Measurements from ENCODE around the gene LYST. TPM values are rescaled to one million over a fixed set of nuclear protein-coding genes. Genes with fewer than 3 reads are reported as not detected.
"Not testable (repeated sequence)": the region's sequence is repeated elsewhere in the genome, so short reads cannot be mapped to it uniquely, and the experiment has no call there.

Gene LYST
- total RNA-seq, 1 experiment from 2014 or later, result 10.9 TPM

DNA sequence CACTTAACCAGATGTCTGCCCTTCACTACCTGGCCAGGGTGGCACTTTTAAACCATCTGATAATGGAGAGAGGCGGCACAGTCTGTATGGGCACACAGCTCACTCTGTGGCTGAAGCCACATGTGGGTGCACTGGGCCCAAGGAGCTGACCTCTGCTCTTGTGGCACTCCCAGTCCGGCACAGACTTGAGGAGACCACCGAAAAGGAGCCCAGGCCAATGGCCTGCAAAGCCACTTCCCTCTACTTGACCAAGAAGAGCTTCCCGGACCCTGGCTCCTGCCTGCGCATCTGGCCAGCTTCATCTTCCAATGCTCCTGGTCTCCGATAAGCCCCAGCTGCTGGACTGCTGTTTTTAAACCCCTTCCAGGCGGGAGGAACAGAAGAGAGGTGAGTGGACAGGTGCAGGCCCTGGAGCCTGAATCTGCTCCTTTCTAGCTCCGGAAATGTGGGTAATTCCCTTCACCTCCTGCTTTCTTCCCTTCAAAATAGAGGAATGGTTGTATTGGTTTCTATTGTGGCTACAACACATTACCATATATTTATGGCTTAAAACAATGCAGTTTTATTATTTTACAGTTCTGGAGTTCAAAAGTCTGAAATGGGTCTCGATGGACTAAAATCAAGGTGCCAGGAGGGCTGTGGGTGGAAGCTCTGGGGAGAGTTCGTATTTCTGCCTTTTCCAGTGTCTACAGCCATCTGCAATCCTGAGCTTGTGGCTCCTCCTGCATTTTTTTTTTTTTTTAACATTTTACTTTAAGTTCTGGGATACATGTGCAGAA, 228.8 kb downstream of the LYST start:
- no peak for DNase-seq (ENCODE audit: low read depth)

DNA sequence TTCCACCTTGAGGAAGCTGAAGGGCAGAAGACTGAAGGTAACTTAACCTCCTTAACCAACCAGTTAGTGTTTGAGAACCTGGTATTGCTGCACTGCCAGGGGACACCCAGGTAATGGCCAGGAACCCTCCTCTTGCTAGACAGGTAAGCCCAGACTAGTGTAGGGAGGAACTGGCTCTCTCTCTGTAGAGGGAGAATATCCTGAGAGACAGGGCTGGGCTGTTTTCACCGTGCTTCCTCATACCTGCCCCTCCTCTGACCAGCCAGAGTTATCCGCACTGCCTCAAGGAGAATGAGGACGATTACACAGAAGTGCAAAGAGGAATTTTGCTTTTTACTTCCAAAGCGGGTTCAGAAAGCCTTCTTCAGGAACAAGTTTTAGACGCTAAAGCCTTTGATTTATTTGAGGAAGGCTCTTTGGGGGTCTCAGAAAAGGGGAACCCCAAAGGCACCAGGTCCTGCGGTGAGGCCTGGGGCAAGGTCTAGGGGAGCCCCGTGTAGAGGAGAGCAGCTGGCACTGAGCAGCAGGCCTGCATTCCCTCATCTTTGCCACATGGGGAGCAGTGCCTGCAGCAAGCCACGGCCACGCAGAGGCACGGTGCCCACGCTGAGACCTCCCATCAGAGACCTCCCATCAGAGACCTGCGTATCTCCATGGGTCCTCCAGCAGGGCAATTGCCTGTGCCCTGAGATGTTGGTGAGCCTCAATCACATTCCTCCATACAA, 230.6 kb downstream of the LYST start:
- DNase-seq (ENCODE audit: low read depth), result no peak

DNA sequence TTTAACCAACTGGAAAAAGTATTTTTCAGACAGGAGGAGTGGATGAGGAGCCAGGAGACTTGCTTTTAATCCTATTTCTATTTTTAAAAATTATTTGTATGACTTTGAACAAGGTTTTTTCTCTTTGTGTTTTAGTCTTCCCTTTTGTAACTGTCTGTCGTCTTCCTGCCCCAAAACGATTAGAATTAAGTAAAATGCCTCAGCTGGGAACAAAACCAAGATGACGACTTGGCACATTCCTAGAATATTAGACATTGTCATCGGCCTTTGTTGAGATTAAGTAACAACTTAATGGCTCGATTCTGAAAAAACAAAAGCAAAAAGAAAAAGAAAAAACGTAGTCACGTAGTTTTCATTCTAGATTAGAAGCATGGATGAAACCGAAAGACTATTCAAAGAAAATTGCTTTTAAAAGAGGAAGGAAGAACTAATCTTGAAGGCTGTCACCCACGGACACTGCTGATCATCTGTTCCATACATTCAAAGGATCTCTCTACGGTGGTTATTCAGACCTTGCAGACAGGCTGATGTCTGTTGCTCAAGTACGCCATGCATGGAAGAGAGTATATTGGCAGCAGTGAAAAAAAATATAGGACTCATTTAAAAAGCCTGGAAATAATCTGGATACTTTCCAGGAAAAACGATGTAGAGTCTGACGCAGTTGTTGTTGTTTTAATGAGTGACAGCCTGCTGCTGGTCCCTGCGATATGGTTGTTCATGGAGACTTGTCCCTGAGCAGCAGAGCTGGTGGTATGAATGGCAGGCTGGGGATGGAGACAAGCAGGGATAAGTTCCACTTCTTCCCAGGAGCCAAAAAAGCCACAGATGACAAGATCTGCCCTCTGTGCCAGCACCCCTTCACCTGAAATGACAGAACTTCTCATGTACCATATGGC, 234.0 kb downstream of the LYST start:
- DNase-seq (ENCODE audit: low read depth), result peak; percentile 34

DNA sequence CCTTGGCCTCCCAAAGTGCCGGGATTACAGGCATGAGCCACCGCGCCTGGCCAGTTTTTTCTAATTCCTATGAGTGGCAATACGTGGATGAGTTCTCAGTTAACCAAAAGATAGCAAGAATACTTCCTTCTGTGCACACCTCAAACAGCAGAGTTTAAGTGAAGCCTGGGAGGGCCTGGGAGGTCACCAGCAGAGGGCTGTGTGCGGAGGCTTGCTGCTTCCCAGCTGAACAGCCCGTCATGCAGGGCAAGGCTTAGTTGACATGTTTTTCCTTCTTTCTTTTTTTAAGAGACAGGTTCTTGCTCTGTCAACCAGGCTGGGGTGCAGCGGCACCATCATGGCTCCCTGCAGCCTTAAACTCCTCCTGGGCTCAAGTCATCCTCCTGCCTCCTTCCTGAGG, 234.9 kb downstream of the LYST start:
- DNase-seq (ENCODE audit: low read depth), result no peak

DNA sequence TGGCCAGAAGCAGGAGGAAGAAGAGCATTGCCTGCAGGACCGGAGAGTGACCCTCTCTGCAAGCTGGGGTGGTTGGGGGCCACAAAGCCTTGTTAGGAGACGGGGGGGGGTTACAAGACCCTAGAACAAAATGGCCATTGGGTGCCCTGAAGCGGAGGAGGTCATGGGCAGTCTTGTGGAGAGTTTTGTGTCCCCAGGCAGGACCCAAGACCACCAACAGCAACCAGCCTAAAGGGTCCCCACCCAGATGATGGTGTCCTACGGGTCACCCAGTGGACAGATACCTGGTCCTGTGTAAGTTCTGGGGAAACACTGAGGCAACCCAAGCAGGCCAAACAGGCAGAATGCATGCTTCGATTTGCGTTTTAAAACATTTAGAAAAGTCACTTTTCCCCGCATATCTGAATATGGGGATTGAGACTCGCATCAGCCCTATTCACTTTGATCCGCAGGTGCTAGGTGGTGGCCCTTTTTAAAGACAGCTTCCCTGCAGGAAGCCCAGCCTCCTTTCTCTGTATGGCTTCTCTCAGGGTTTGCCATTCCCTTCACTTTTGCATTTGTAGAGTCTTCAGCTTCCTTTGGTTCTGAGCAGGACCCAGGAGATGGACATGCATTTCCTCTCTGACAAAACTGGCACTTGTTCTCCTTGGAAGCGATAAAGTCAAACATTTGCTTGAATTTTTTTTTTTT, 238.2 kb downstream of the LYST start:
- no peak for DNase-seq (ENCODE audit: low read depth)

DNA sequence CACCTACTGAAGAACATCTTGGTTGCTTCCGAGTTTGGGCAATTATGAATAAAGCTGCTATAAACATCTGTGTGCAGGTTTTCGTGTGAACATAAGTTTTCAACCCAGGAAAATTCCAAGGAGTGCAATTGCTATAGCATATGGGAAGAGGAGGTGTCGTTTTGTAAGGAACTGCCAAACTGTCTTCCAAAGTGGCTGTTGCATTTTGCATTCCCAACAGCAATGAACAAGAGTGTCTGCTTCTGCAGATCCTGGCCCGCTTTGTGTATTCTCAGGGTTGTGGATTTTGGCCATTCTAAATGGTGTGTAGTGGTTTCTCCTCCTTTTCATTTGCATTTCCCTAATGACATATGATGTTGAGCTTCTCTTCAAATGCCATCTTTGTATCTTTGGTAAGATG, 240.9 kb downstream of the LYST start:
- no peak for DNase-seq (ENCODE audit: low read depth)

DNA sequence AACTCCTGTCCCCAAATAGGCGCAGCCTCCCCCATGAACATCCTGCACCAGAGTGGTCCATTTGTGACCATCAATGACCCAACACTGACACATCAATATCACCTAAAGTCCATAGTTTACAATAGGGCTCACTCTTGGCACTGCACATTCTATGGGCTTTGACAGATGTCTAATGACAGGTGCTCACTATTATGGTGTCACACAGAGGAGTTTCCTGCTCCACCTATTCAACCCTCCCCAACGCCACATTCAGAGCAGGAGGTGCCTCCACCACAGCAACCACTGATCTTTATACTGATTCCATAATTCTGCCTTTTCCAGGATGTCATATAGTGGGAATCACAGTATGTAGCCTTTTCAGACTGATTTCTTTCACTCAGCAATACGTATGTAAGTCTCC, 241.4 kb downstream of the LYST start:
- DNase-seq (ENCODE audit: low read depth), result no peak

DNA sequence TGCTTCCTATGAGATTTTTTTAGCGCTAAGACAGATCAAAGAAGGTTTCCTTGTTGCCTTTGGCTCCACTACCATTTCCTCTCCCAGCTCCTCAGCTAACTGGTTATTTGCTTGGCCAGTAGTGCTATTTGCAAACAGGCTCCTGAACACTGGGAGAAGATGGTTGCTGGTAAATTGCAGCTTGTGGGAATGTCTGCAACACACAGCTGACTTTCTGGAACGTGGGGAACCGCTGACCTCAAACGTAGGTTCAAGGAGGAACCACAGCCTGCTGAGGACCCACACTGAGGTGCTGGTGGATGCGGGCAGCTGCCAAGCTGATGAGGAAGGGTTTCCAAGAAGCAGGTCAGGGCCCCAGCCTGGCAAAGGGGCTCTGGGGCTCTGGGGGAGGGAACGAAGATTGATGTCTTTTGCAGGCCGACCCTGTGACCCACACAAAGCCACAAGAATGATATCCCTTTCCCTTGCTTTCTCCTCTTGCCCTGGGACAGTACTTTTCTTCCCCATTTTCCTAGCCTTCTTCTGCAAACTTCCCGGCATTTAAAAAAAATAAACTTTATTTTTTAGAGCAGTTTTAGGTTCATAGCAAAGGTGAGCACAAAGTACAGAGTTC, 241.9 kb downstream of the LYST start:
- no peak for DNase-seq (ENCODE audit: low read depth)

DNA sequence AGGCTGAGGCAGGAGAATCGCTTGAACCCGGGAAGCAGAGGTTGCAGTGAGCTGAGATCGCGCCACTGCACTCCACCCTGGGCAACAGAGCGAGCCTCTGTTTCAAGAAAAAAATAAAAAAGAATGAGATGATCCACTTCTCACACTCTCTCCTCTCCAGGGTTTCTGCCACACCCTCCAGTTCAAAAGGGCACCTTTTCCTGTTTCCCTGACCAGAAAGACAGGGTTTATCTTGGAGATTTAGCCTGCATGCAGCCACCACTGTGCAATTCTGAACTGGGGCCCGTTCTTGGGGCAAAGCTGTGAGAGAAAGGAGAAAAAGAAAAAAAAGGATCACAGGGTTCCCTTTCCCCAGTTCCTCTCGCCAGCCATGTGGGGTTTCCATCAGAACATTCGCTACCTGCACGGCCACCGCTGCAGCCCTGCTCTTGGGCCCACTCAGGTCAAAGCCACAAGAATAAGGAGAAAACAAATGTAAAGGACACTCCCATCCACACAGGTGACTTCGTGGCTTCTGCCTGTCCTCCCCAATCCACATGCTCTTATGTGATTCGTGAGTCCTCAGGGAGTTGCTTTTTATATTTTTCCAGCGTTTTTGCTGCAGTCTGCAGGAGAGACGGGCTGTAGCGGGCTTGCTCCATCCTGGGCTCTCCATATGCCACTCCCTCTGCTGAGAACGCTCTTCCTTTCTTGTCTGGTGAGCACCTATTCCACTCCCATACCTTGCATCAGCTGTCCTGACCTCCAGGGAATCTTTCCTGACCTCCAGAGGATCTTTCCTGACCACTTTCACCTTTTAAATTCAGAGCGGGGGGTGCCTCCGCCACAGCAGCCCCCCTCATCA, 243.5 kb downstream of the LYST start:
- no peak for DNase-seq (ENCODE audit: low read depth)

DNA sequence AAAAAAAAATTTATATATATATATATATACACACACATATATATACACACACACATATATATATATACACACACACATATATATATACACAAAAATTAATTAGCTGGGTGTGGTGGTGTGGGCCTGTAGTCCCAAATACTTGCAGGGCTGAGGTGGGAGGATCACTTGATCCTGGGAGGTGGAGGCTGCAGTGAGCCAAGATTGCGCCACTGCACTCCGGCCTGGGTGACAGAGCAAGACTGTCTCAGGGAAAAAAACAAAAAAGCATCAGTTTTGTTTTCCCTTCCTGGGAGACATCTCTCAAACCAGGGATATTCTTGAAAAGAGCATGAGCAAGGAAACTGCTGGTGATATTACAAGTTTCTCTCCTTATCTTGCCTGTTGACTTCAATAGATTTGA, 247.6 kb downstream of the LYST start:
- DNase-seq (ENCODE audit: low read depth), result not testable (repeated sequence)

DNA sequence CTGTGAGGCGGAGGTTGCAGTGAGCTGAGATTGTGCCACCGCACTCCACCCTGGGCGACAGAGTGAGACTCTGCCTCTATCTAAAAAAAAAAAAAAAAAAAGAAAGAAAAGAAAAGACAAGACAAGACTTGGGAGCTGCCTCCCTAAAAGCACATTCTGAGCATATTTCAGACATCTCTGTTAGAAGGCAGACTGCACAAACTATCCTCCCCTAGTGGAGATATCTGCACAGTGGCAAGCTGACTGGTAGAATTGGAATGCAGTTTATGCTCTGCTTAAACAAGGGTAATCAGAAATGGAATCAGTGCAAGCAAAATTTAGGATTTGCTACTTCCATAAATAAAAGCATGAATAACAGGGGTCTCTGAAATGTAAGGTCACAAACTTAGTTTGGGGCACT, 248.9 kb downstream of the LYST start:
- no peak for DNase-seq (ENCODE audit: low read depth)

DNA sequence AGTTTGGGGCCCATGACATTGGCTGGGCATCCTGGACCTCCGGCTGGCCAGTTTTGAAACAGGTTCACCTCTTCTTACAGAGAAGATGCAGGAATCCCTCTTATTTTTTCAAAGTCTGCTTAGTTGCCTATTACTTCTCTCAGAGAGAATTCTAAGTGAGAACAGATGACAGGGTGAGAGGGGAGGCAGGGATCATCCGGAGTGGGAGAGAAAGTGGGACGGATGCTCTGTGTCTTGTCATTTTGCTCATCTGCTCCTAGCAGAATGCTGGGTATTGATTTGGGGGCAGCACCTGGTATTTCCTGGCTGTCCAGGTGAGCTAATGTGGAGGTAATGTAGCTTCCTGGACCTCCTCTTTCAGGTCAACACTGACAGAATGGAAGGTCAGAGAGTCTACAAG, 249.6 kb downstream of the LYST start:
- no peak for DNase-seq (ENCODE audit: low read depth)

DNA sequence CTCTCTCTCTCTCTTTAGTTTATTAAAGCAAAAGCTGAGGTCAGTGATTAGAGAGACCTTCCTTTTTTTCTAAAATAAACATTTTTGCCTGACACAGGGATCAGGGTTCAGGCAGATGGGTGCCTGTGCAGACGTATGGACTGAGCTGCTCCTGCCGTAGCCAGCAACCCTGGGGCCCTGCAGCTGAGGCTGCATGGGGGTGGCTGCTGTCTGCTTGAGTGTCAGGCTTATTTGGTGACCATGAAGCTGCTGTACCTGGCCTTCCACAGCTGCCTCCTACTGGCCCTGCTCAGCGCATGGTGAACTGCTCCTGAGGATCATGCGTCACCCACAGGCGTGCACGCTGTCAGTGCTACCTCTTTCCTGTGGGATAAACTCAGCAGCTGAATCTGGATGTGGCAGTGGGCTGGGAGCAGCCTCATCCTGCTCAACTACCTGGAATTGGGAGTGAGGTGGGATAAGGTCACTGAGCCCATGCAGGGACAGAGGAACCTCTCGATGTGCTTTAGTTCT, 252.2 kb downstream of the LYST start:
- no peak for DNase-seq (ENCODE audit: low read depth)

DNA sequence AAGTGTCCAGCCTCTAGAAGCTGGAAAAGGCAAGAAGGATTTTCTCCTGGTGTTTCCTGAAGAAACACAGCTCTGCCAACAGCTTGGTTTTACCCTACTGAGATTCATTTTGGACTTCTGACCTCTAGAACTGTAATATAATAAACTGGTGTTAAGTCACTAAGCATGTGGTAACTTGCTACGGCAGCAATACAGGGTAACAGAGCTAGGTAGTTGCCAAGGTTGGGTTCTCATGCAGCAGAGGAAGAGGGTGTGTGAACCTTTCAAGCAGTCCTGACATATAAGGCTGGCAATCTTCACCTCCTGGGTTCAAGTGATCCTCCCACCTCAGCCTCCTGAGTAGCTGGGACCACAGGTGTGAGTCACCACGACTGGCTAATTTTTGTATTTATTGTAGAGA, 253.1 kb downstream of the LYST start:
- no peak for DNase-seq (ENCODE audit: low read depth)

DNA sequence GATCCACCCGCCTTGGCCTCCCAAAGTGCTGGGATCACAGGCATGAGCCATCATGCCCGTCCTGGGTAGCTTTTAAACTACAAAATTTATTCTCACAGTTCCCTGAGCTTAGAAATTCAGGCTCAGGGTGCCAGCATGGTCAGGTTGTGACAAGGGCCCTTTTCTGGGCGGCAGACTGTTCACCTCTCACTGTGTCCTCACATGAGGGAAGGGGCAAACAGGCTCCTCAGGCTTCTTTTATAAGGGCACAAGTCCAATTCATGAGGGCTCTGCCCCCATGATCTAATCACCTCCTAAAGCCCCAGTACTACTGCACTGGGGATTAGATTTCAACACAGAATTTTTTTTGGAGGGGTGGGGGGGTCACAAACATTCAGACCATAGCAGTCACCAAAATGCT, 253.9 kb downstream of the LYST start:
- DNase-seq (ENCODE audit: low read depth), result no peak

Other genes starting within 250 kb of the LYST start
- gene GNG4, start 217.1 kb downstream of the LYST start, total RNA-seq (2014; rRNA removed; shearing (Covaris generic)), result 0.98 and 2.2 TPM in 2 replicates
- 5.8 and 7.6 TPM in 2 replicates for gene NID1, start 198.2 kb upstream of the LYST start, total RNA-seq (2014; rRNA removed; shearing (Covaris generic))